HG02840 (cell line): ENCODE data around the gene XRN1.
"Not testable (repeated sequence)": the region's sequence is repeated elsewhere in the genome, so short reads cannot be mapped to it uniquely, and the experiment has no call there.

ENCODE experiments used
- ATAC-seq: cut with Tn5 transposase; IDR thresholded peaks from one replicate; pipeline ENCODE4 v1.9.1; 2021; ENCODE audit warnings: mild to moderate bottlenecking, moderate library complexity, moderate number of reproducible peaks; ENCODE audit not compliant: unreplicated experiment, low FRiP score

XRN1 gene, protein sequence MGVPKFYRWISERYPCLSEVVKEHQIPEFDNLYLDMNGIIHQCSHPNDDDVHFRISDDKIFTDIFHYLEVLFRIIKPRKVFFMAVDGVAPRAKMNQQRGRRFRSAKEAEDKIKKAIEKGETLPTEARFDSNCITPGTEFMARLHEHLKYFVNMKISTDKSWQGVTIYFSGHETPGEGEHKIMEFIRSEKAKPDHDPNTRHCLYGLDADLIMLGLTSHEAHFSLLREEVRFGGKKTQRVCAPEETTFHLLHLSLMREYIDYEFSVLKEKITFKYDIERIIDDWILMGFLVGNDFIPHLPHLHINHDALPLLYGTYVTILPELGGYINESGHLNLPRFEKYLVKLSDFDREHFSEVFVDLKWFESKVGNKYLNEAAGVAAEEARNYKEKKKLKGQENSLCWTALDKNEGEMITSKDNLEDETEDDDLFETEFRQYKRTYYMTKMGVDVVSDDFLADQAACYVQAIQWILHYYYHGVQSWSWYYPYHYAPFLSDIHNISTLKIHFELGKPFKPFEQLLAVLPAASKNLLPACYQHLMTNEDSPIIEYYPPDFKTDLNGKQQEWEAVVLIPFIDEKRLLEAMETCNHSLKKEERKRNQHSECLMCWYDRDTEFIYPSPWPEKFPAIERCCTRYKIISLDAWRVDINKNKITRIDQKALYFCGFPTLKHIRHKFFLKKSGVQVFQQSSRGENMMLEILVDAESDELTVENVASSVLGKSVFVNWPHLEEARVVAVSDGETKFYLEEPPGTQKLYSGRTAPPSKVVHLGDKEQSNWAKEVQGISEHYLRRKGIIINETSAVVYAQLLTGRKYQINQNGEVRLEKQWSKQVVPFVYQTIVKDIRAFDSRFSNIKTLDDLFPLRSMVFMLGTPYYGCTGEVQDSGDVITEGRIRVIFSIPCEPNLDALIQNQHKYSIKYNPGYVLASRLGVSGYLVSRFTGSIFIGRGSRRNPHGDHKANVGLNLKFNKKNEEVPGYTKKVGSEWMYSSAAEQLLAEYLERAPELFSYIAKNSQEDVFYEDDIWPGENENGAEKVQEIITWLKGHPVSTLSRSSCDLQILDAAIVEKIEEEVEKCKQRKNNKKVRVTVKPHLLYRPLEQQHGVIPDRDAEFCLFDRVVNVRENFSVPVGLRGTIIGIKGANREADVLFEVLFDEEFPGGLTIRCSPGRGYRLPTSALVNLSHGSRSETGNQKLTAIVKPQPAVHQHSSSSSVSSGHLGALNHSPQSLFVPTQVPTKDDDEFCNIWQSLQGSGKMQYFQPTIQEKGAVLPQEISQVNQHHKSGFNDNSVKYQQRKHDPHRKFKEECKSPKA (N-terminal part only)

DNA sequence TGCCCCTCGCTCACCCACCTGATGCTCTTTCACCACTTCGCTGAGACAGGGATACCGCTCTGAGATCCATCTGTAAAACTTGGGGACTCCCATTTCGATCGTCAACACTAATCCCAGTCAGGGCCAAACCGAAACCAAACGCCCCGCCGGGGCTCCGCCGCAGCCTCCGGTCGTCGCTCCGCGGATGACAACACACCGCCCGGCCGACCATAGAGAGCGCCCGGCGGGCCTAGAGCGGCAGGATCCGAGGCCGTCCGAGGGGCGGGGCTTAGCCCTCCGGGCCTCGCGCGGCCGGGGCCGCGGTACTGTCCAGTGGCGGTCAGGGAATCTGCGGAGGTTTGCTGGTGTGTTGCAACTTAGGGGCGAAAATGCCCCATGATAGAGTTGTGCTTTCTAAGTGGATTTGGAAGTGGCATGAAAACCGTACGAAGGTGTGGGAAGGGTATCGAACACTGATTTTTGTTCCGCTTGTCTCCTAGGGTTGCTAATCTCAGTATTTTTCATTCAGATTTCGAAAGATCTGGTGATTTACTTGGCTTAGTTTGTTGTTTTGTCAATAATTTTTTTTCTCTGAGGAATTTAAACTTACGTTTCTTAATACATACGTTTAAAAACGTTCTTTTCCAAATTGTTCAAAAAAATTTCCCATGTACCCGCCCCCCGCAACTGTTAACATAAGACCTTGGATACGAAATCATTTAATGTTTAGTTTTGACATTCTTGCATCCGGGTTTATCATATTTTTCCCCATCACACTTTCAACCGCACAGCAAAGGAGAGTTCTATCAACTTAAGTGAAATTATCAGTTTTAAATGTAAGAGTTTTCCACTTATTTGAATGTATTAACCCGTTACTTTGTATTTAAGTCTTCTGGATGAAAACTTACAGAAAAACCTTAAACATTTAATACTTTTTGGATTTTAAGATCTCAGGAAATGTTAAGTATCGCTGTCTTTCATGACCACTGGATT is at the start of gene XRN1:
XRN1 (minus strand) TSS at position 186 of the 972 bp plus-strand sequence; CDS start at position 93, 93 bp downstream.
- ATAC-seq, result peak; percentile 67

- no peak for ATAC-seq
Observed at GRCh38 chr3:142495103-142495502, 47.3 kb upstream of the XRN1 start.

DNA sequence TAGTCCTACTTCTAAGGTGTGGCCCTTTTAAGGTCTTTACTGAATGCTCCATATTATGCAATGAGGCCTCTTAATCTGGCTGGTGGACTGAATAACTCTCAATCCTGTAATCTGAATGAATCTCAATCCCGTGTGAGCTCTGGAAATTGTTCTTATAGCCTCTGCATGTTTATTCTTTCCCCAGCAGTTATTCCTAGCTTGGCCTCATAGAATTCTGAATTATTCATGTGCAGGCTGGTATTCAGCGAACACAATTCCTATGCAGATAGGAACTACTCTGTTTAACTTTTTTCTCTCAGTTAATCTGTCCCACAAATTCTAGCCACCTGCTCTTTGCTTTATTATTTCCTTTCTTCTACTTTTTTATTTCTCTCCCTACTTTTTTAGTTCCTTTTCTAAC is 44.3 kb upstream of the XRN1 start:
- no peak for ATAC-seq

DNA sequence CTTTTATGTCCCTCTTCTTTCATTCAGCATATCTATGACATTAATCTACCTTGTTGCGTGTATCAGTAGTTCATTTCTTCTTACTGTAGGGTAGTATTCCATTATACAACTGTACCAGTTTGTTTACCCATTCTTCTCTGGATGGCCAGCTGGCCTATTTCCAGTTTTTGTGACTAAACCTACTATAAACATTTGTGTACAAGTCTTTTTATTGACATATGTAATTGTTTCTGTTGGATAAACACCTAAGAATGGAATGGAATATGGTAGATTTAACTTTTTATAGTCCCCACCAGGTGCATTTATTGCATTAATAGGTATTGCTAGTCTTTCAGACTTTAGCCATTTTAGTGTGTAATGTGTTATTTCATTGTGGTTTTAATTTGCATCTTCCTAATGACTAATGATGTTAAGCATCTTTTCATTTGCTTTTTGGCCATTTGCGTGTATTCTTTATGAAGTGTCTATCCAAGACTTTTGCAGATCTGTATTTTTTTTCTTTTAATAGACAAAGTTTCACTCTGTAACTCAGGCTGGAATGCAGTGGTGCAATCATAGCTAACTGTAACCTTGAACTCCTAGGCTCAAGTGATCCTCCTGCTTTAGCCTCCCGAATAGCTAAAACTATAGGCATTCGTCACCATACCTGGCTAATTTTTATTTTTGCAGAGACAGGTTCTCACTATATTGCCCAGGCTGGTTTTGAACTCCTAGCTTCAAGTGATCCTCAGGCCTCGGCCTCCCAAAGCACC is 41.9 kb upstream of the XRN1 start:
- ATAC-seq, result no peak

GRCh38 chr3:142484912-142485435 is 37.1 kb upstream of the XRN1 start:
- ATAC-seq, result no peak

GRCh38 chr3:142481196-142481595 is 33.4 kb upstream of the XRN1 start:
- no peak for ATAC-seq

- no peak for ATAC-seq
Observed at GRCh38 chr3:142470826-142471225, 23.0 kb upstream of the XRN1 start.

DNA sequence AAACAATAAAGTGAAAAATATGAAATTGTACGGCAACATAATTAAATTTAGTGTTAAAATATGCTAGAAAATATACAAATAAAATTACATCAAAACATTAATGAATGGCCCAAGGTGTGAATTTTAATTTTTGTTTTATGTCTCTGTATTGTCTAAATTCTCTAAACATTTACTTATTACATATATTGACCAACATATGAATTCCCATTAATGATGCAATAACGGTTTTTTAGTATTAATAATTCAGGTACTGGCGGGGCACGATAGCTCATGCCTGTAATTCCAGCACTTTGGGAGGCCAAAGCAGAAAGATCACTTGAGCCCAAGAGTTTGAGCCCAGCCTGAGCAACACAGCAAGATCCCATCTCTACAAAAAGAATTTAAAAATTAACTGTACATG is 20.6 kb upstream of the XRN1 start:
- ATAC-seq, result no peak

DNA sequence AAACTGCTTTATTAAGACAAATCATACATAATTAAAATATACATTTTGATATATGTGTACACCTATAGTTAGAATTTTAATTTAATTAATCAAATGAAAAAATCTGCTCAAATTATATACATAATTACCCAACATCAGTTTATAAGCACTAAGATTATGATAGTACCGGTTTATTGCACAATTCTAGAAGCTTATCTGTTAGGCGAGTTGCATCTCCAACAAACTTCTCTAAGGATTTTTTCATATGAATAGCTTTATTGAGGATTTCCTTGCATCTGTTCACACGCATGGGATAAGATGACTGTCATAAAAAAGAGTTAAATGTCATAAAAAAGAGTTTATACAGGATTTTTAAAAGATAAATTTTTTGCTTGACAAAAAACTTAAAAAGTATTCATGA is 19.9 kb upstream of the XRN1 start:
- ATAC-seq, result no peak

- ATAC-seq, result no peak
Observed at GRCh38 chr3:142460689-142461088, 12.9 kb upstream of the XRN1 start.

DNA sequence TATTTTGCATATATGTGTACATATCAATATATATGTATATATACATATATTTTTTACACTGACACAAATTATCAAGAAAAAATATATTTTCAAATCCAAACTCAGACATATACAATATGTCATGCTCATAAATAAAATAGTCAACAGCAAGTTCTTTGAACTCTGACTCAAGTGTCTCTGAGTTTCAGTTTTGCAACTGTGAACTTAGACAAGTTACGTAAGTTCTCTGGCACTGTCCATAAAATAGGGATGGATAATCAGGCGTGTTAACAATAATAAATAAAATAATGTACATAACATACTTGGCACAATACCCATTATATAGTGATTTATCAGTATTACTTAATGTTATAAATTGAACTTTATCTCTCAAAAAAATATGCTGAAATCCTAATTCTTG is 12.1 kb upstream of the XRN1 start:
- ATAC-seq, result no peak

- no peak for ATAC-seq
Observed at GRCh38 chr3:142459096-142459495, 11.3 kb upstream of the XRN1 start.

DNA sequence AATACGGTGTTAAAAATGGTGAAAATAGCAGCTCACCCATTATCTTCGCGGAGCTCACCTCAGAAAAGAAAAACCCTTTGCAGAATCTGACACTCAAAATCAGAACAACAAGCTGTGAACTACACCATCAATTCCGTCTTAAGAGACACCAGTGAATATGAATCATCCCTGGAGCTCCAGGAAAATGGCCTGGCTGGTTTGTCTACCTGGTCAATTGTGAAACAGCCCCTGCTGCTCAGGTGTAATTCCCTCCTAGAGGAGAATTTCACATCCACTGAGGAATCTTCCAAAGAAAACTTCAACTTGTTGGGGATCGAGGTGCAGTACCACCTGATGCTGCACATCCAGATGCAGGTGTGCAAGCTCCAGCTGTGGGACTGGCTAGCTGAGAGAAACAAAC is 3.0 kb upstream of the XRN1 start:
- no peak for ATAC-seq

- no peak for ATAC-seq
Observed at GRCh38 chr3:142450189-142450588, 2.4 kb upstream of the XRN1 start.

- ATAC-seq, result peak; percentile 29
Observed at GRCh38 chr3:142447301-142447851, 461 bp downstream of the XRN1 start.

DNA sequence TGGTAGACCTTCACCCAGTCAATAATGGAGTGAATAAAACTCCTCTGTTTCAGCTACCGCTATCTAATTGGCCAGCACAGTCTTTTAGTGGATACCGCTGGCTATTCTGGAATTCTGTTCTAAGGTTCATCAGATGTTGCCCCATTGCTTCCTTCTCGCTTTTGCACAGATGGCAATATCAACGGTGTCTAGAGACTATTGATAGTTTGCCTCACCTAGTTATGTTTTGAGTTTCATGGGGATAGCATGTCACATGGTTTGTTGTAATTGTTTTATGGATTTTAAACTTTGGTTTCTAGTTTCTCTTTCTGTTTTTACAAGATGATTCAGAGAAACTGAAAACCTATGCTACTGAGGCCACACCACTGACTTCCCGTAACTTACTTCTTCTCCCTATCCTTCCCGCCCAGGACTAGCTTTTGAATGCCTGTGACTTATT is 2.0 kb downstream of the XRN1 start:
- ATAC-seq, result no peak

GRCh38 chr3:142444343-142444742 is 3.5 kb downstream of the XRN1 start:
- no peak for ATAC-seq

GRCh38 chr3:142443060-142443459 is 4.8 kb downstream of the XRN1 start:
- ATAC-seq, result not testable (repeated sequence)
